ENCODE measurements around the gene FZD2. TPM values are rescaled to one million over a fixed set of nuclear protein-coding genes. Genes with fewer than 3 reads are reported as not detected.

The FZD2 gene
- total and polyA plus RNA-seq, 2 of the 4 experiments (the other 2 are of a cell fraction), result 21.3 to 130 TPM

DNA sequence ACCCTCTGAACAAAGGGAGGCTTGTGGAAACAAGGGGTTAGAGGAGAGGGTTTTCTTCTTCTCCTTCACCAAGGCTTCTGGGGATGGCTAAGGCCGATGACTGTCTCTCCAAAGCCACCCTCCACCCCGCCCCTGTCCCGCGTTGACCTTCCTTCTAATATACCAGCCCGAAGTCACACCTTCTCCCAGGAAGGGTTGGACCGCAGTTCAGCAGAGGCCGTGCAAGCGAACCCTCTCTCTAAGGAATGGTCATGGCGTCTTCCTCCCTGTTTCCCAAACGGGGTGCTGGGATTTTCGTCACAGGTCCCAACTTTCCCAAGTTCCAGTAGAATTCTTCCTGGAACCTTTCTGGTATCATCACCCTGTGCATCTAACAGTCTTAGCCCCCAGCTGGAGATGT lies 49.4 kb downstream of the FZD2 start:
- POLR2A ChIA-PET (ENCODE audit: unreplicated experiment), result no interaction called here
- Histone ChIP-seq H3K4ac (ENCODE audit: low read depth, low read length) (no peak overlapping the region), H2AK9ac (replicated peaks; ENCODE audit: low read depth, low read length, poor library complexity) (peak overlapping the region; percentile 11), H3K18ac (ENCODE audit: low read depth, low read length) (no peak overlapping the region), H4K8ac (ENCODE audit: low read depth in 2 of 2, low read length in 2 of 2) (no peak overlapping the region), H2AFZ (replicated peaks; ENCODE audit: low read length, poor library complexity) (no peak overlapping the region), H2BK20ac (ENCODE audit: low read depth, low read length) (peak overlapping the region; percentile 65), H3K9ac (ENCODE audit: low read depth, low read length) (no peak overlapping the region), H3K4me3 (ENCODE audit: insufficient read depth, low read depth, low read length) (no peak overlapping the region), H3K14ac (replicated peaks; ENCODE audit: low read depth, low read length) (no peak overlapping the region), H2BK5ac (ENCODE audit: low read depth, low read length, poor library complexity, severe bottlenecking) (no peak overlapping the region), H4K5ac (ENCODE audit: low read depth, low read length) (no peak overlapping the region), H3K27me3 (ENCODE audit: control insufficient read depth, insufficient read depth, low read length) (no peaks in the 10 kb centered on the region), H3K9me3 (ENCODE audit: control insufficient read depth, insufficient read depth, low read length) (no peaks in the 10 kb centered on the region), H3K79me1 (ENCODE audit: low read depth in 1 of 2, low read length in 2 of 2) (0 out of 4 replicates have a peak, but pooled peaks cover 0 to 6% of the 10 kb centered on the region in 2 experiments), H3K23ac (ENCODE audit: low read depth, low read length) (no peak overlapping the region), H4K91ac (ENCODE audit: insufficient read depth, low read depth, low read length) (no peak overlapping the region), H3K4me2 (ENCODE audit: low read depth, low read length) (no peak overlapping the region), H3K56ac (ENCODE audit: extremely low read depth, insufficient read depth, low read length) (no peak overlapping the region), H2BK120ac (ENCODE audit: low read depth, low read length) (no peak overlapping the region; the same call in 1 of the 2 replicates), H3K36me3 (ENCODE audit: control insufficient read depth, insufficient read depth, low read length) (no peaks in the 10 kb centered on the region), H3K4me1 (ENCODE audit: control insufficient read depth, insufficient read depth, low read length) (peaks cover 22% of the 10 kb centered on the region), H3K9me1 (ENCODE audit: insufficient read depth, low read length) (peaks cover 17% of the 10 kb centered on the region), H2AK5ac (ENCODE audit: low read depth, low read length) (peak overlapping the region; percentile 79), H2BK15ac (ENCODE audit: low read depth, low read length) (peak overlapping the region; percentile 36; the same call in 2 of the 3 replicates), H3K27ac (ENCODE audit: insufficient read depth, low read length) (no peak overlapping the region), H4K20me1 (ENCODE audit: insufficient read depth, low read length) (no peaks in the 10 kb centered on the region)
- TF ChIP-seq, protein P1, sequence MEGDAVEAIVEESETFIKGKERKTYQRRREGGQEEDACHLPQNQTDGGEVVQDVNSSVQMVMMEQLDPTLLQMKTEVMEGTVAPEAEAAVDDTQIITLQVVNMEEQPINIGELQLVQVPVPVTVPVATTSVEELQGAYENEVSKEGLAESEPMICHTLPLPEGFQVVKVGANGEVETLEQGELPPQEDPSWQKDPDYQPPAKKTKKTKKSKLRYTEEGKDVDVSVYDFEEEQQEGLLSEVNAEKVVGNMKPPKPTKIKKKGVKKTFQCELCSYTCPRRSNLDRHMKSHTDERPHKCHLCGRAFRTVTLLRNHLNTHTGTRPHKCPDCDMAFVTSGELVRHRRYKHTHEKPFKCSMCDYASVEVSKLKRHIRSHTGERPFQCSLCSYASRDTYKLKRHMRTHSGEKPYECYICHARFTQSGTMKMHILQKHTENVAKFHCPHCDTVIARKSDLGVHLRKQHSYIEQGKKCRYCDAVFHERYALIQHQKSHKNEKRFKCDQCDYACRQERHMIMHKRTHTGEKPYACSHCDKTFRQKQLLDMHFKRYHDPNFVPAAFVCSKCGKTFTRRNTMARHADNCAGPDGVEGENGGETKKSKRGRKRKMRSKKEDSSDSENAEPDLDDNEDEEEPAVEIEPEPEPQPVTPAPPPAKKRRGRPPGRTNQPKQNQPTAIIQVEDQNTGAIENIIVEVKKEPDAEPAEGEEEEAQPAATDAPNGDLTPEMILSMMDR (conservative IDR thresholded peaks at IDR 0.05; ENCODE audit: low read depth, low read length), result no peak
- no peak for TF ChIP-seq RCOR1 (IDR thresholded peaks at IDR 0.05; ENCODE audit: insufficient replicate concordance, low read length)
- no peak for TF ChIP-seq MXI1 (IDR thresholded peaks at IDR 0.05; ENCODE audit: borderline replicate concordance, low read depth, low read length)
- TF ChIP-seq CEBPB (IDR thresholded peaks at IDR 0.05; ENCODE audit: low read depth, low read length), result no peak
- TF ChIP-seq POLR2A (IDR thresholded peaks at IDR 0.05; ENCODE audit: low read depth, low read length), result no peak
- no peak for TF ChIP-seq RFX5 (IDR thresholded peaks at IDR 0.05; ENCODE audit: low read depth, low read length)
- TF ChIP-seq RAD21 (IDR thresholded peaks at IDR 0.05; ENCODE audit: low read length), result no peak
- TF ChIP-seq SMC3 (IDR thresholded peaks at IDR 0.05; ENCODE audit: low read depth, low read length), result no peak
- TF ChIP-seq MAZ (IDR thresholded peaks at IDR 0.05; ENCODE audit: borderline replicate concordance, low read depth, low read length), result no peak
- TF ChIP-seq NFE2L2 (IDR thresholded peaks at IDR 0.05; ENCODE audit: low read depth, low read length), result no peak
- TF ChIP-seq, protein P2, sequence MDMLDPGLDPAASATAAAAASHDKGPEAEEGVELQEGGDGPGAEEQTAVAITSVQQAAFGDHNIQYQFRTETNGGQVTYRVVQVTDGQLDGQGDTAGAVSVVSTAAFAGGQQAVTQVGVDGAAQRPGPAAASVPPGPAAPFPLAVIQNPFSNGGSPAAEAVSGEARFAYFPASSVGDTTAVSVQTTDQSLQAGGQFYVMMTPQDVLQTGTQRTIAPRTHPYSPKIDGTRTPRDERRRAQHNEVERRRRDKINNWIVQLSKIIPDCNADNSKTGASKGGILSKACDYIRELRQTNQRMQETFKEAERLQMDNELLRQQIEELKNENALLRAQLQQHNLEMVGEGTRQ (IDR thresholded peaks at IDR 0.05; ENCODE audit: low read depth, low read length), result no peak
- no peak for TF ChIP-seq FOS (IDR thresholded peaks at IDR 0.05; ENCODE audit: low read depth, low read length)
- TF ChIP-seq BHLHE40 (IDR thresholded peaks at IDR 0.05; ENCODE audit: low read depth, low read length), result no peak
- no peak for TF ChIP-seq MAFK (IDR thresholded peaks at IDR 0.05; ENCODE audit: low read depth, low read length)
- TF ChIP-seq, protein P3, sequence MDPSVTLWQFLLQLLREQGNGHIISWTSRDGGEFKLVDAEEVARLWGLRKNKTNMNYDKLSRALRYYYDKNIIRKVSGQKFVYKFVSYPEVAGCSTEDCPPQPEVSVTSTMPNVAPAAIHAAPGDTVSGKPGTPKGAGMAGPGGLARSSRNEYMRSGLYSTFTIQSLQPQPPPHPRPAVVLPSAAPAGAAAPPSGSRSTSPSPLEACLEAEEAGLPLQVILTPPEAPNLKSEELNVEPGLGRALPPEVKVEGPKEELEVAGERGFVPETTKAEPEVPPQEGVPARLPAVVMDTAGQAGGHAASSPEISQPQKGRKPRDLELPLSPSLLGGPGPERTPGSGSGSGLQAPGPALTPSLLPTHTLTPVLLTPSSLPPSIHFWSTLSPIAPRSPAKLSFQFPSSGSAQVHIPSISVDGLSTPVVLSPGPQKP (IDR thresholded peaks at IDR 0.05; ENCODE audit: borderline replicate concordance, low read depth, low read length), result no peak
- no peak for TF ChIP-seq CHD1 (IDR thresholded peaks at IDR 0.05; ENCODE audit: low read depth, low read length)
- 98% methylated on average over 8 of the region's 11 CpGs; no CpG with 5 or more reads in 1 of the 2 experiments for WGBS, 2 experiments (ENCODE audit: extremely low coverage in 2 of 2, insufficient read length in 1 of 2)
- in situ Hi-C loops (cut with MboI; ENCODE audit: low sequenced_read_pairs) (no loop called here), intact Hi-C loops (cut with micrococcal nuclease) (no loop called here), dilution Hi-C loops (cut with HindIII; ENCODE audit: low sequenced_read_pairs, unreplicated experiment) (no loop called here)
- CTCF ChIA-PET, result no interaction called here
- no TSS peak for BruUV-seq (replicated peaks)
- DNase-seq (no peak), ATAC-seq (ENCODE audit: low read depth) (no peak)
